Suppressor macrophage treated with lipopolysaccharide for 1 hour (primary cell): ENCODE data around the gene CNIH2.
"Not testable (repeated sequence)": the region's sequence is repeated elsewhere in the genome, so short reads cannot be mapped to it uniquely, and the experiment has no call there.

ENCODE experiments used
- DNase-seq, 3 donors: peaks; one replicate each; pipeline ENCODE4 v3.0.0-alpha.2; 2020 to 2022

Gene CNIH2

GRCh38 chr11:66277471-66278362 is at the start of gene CNIH2:
TSS of gene CNIH2 (plus strand) at chr11:66278175. CDS start at chr11:66278457, 282 bp downstream.
- peak; percentile 31 to 69 (median 44) for DNase-seq

GRCh38 chr11:66228521-66228920 is 49.5 kb upstream of the CNIH2 start:
- no peak for DNase-seq

GRCh38 chr11:66230156-66230555 is 47.8 kb upstream of the CNIH2 start:
- DNase-seq: no peak

GRCh38 chr11:66230978-66231377 is 47.0 kb upstream of the CNIH2 start:
- no peak for DNase-seq

GRCh38 chr11:66231561-66231960 is 46.4 kb upstream of the CNIH2 start:
- no peak for DNase-seq

- no peak for DNase-seq
Observed at GRCh38 chr11:66232769-66233168, 45.2 kb upstream of the CNIH2 start.

GRCh38 chr11:66233301-66233700 is 44.7 kb upstream of the CNIH2 start:
- no peak for DNase-seq

- DNase-seq: no peak
Observed at GRCh38 chr11:66235141-66235540, 42.8 kb upstream of the CNIH2 start.

- no peak for DNase-seq
Observed at GRCh38 chr11:66237867-66238266, 40.1 kb upstream of the CNIH2 start.

- DNase-seq: no peak
Observed at GRCh38 chr11:66238786-66239413, 39.1 kb upstream of the CNIH2 start.

- DNase-seq: no peak
Observed at GRCh38 chr11:66239511-66239910, 38.5 kb upstream of the CNIH2 start.

GRCh38 chr11:66239998-66240780 is 37.8 kb upstream of the CNIH2 start:
- no peak for DNase-seq

- DNase-seq: no peak
Observed at GRCh38 chr11:66240781-66241136, 37.2 kb upstream of the CNIH2 start.

- DNase-seq: no peak
Observed at GRCh38 chr11:66242095-66242765, 35.7 kb upstream of the CNIH2 start.

- DNase-seq: no peak
Observed at GRCh38 chr11:66243782-66244535, 34.0 kb upstream of the CNIH2 start.

- no peak for DNase-seq
Observed at GRCh38 chr11:66247295-66247694, 30.7 kb upstream of the CNIH2 start.

GRCh38 chr11:66247801-66248200 is 30.2 kb upstream of the CNIH2 start:
- DNase-seq: no peak

- DNase-seq: no peak
Observed at GRCh38 chr11:66248903-66249302, 29.1 kb upstream of the CNIH2 start.

GRCh38 chr11:66251809-66252208 is 26.2 kb upstream of the CNIH2 start:
- DNase-seq: no peak

- not testable (repeated sequence) for DNase-seq
Observed at GRCh38 chr11:66253081-66253480, 24.9 kb upstream of the CNIH2 start.

GRCh38 chr11:66258473-66258893 is 19.5 kb upstream of the CNIH2 start:
- no peak for DNase-seq

- DNase-seq: no peak
Observed at GRCh38 chr11:66259225-66259624, 18.8 kb upstream of the CNIH2 start.
